GM18520 (cell line): ENCODE data around the gene HS3ST5.
"Not testable (repeated sequence)": the region's sequence is repeated elsewhere in the genome, so short reads cannot be mapped to it uniquely, and the experiment has no call there.

Experiments
- ATAC-seq: cut with Tn5 transposase; IDR thresholded peaks from one replicate; pipeline ENCODE4 v1.9.1; 2021; ENCODE audit not compliant: unreplicated experiment

HS3ST5 gene

DNA sequence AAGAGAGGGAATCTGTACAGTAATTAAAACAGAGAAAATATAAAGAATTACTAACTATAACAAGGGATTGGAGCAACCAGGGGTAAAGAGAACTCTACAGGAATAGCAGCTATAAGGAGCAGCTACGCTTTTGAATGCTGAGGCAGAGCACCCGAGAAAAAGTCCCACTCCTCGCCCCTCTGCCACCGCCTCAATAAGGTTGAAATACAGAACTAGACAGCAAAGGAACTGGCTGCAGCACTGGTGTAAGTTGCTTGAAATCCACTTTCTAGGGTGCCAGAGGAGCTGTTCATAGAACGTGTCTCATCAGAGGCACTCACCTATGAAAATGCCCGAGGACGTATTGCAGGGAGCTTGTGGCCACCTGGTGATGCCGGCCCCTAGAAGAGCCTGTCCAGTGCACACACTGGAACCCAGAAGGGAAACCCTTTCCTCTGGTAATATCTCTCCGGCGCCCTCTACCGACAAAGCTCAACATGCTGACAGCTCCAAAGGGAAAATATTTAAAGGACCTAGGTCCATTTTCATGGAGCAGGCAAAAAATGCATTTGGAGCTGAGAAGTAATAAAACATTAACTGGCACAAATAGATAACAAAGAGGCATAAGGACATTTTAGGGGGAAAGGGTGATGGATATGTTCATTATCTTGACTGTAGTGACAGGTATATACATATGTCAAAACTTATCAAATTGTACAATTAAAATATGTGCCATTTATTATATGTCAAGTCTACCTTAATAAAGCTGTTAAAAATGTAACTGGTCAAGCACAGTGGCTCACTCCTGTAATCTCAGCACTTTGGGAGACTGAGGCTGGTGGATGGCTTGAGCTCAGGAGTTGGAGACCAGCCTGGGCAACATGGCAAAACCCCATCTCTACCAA, 234.5 kb downstream of the HS3ST5 start:
- no peak for ATAC-seq

- no peak for ATAC-seq
These were observed 236.8 kb downstream of the HS3ST5 start for GRCh38 chr6:114106020-114106419.

DNA sequence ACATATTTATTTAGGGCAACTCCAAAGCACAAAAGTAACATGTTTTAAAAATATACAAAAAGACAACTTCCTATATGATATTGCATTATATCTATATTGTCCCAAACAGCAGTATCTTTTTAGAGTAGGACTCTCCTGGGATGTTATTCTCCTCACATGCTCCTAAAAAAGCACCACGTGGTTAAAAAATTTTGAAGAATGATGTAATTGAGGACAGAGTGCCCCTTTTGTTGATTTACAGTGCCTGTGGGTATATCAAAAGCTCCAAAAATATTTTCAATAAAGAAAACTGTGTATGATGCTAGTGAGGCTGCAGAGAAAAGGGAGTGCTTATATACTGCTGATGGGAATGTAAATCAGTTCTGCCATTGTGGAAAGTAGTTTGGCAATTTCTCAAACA, 241.6 kb downstream of the HS3ST5 start:
- ATAC-seq, result no peak

GRCh38 chr6:114100215-114100994, 242.4 kb downstream of the HS3ST5 start:
- no peak for ATAC-seq

DNA sequence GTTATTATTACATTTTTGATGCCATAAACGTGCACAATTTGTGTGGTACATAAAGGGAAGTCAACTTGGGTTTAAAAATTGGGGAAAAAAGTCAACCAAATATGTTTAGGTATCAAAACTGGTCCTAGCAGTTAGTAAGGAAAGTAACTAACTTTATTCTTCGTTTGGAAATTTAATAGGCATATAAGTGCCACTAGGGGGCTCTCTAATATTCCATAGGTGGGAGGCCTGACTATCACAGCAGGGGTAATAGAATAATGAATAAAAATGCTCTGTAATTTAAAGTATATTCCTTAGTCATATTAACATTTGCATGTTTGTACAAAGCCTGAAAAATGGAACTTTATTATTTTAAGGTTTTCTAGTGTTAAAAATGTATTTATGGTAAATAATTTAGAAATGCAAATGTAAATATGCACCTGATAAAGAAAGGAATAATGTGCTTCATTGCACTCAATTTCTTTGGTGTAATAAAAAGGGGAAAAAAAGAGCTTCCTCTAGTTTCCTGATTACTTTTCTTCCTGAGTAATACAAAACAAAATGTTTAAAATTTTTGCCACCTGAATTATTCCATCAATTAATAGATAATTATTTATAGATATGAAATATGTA, 246.2 kb downstream of the HS3ST5 start:
- ATAC-seq, result peak; percentile 47

DNA sequence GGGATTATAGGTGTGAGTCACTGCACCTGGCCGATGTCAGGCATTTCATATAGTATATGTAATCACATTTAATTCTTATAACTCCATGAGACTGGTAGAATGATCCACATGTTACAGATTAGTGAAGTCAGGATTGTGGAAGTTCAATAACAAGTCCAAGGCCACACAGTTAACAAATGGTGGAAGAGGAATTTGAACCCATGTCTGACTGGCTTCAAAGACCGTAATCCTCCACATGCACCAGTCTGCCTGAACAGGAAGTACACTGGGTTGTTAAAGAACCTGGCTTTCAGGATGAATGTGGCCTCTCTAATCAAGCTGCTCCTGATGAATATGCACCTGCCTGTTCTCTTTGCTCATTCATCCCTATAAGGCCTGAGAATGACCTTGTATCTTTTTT, 249.9 kb downstream of the HS3ST5 start:
- no peak for ATAC-seq

DNA sequence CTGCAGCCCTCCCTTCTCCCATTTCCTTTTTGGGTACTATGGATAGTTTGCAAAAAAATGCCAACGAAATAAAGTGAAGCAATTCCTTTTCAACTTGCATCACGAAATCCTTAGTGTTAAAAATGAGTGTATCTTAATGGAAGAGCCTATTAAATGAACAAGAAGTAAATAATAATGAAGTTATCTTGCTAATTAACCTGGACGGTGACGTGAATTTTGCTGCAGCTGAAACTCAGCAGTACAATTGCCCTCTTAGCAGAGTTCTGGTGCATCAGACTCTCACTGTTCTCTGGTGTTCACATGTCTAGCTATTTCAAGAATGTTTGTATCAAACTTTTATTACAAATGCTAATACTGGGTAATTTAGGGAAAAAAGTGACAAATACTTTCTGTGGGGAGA, 252.2 kb downstream of the HS3ST5 start:
- ATAC-seq, result no peak

GRCh38 chr6:114087496-114087895, 255.3 kb downstream of the HS3ST5 start:
- ATAC-seq, result no peak

GRCh38 chr6:114085211-114085610, 257.6 kb downstream of the HS3ST5 start:
- ATAC-seq, result no peak

- no peak for ATAC-seq
These were observed 258.4 kb downstream of the HS3ST5 start for GRCh38 chr6:114084327-114084890.

DNA sequence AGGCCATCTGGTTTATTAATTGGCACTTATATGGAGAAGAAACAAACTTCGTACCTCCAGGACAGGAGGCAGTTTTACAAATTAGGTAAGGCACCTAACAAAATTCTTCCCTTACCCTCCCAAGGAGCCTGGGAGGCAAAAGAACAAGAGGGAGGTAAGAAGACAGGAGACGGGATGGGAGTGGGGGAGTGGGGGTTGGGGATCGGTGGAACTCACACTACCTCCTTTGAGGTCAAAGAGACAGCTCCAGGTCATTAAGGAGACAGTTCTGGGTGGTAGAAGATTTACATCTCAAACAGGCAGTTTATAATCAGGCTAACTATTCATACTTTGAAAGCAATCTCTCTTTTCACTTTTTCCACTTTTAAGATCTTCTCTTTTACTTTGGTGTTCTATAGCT, 259.6 kb downstream of the HS3ST5 start:
- ATAC-seq, result no peak

DNA sequence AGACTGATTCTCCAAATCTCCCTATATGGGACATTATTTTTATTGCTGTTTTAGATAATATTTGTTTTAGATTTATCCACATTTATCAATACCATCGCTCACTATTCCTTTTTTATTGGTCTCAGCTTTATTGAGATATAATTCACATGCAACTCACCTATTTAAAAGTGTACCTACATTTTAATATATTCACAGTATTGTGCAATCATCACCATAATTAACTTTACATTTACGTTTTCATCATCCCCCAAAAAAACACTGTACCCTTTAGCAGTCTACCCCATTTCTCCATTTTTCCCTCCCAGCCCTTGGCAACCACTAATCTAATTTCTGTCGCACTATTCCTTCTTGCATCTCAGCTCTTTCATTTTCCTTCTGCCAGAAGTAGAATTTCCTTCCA, 261.1 kb downstream of the HS3ST5 start:
- ATAC-seq, result no peak

- ATAC-seq, result no peak
These were observed 261.8 kb downstream of the HS3ST5 start for GRCh38 chr6:114080891-114081510.

GRCh38 chr6:114080410-114080809, 262.4 kb downstream of the HS3ST5 start:
- not testable (repeated sequence) for ATAC-seq

GRCh38 chr6:114075777-114076176, 267.0 kb downstream of the HS3ST5 start:
- no peak for ATAC-seq

DNA sequence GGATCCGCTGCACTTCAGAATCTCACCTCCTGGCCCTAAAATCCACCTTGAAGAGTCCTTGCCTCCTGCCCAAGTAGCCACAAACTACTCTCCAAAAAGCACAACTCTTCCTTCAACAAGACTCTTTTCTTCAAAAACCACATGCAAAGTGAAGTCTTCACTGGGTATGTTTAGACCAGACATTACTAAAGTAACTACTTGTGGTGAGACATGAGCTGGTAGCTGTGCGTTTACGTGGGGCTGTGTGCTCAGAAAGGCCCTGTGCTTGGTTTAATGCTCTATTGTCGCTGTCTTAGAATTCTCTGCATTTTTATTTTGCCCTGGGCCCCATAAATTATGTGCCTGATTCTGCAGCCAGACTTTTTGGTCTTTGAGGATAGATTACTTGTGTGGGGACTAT, 267.5 kb downstream of the HS3ST5 start:
- no peak for ATAC-seq

DNA sequence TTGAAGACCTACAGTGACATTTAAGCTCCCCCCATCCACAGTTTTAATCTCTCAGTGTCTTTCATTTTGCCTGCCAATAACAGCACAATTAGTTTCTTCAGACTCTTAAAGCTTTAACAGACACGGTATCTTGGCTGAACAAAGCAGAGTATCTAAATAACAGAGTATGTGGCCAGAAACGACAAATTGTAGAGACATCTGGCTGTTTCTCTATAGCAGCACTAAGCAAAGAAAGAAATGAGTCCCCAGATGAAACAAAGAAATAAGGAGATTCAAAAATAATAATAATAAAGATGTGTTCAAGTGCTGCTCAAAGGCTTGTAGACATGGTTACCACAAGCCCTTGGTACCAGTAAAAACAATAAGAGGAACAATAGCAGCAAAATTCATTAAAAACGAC, 274.1 kb downstream of the HS3ST5 start:
- no peak for ATAC-seq

DNA sequence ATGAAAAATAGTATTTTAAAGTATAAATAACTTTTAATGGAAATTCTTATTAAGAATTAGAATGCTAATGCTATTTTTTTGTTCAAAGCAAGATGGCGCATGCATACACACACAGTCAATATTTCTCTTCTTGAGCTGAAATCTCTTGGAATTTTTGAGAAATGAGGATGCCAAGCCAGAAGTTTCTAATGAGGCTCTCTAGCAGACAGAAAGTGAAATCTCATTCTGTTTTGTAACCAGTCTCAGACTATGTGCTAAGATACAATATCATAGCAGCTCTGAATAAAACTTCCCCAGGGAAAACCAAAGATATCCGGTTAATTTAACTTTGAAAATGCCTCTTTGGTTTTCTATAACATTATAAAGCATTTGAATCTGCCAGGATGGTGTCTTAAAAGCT, 274.7 kb downstream of the HS3ST5 start:
- ATAC-seq, result no peak

DNA sequence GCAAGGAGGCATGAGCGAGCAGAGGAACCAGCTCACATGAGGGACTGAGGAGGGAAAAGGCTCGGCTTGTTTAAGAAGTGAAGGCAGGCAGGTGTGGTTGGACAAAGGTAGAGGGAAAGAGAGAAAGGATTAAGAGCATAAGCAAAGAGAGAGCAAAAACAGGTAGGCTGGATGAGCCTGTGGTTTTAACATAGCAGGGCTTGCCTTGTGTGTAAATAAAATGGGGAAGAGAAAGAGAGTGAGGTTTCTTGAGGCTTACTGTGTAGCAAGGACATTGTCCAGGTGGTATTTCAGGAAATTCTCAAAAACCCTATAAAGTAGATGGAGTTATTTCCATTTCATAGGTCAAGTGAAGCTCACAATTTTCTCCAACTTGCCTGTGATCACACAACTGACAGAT, 278.0 kb downstream of the HS3ST5 start:
- no peak for ATAC-seq

- ATAC-seq, result no peak
These were observed 278.9 kb downstream of the HS3ST5 start for GRCh38 chr6:114063956-114064355.

DNA sequence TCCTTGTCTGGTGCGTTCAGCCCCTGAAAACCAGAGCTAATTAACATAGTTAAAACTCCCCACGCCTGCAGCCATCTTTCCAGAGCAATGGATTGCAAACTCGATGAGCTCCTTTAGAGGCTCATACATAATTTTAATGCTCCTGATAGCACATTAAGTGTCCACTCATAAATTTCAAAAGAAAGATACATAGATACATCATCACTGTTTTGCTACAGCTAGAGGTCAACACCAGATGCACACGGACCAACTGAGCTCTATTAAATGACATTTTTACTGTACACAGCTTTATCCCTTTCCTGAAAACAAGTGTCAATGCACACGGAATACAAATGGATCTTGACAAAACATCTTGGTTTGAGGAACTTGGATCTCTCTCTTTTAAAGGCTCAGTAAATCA, 280.6 kb downstream of the HS3ST5 start:
- ATAC-seq, result no peak
